Measurements from ENCODE around the gene RPS26. TPM values are rescaled to one million over a fixed set of nuclear protein-coding genes. Genes with fewer than 3 reads are reported as not detected.
A peak's percentile ranks its signal among the peaks of the same experiment; 100 is the strongest.

RPS26 gene
- total and polyA plus RNA-seq, 2 of the 13 experiments (the other 11 are each of a cell fraction or from before 2014, with no cell fraction given): 150 to 421 TPM

- TF ChIP-seq ZNF460 (CRISPR knock-in tag; IDR thresholded peaks at IDR 0.05; ENCODE audit: borderline replicate concordance): no peak; the same call in 1 of the 2 replicates
- TF ChIP-seq ZNF335 (CRISPR knock-in tag; IDR thresholded peaks at IDR 0.05): no peak
- peak; percentile 93 for TF ChIP-seq SKI (IDR thresholded peaks at IDR 0.05; ENCODE audit: partially characterized antibody)
- no peak for TF ChIP-seq ZKSCAN5 (CRISPR knock-in tag; IDR thresholded peaks at IDR 0.05)
- peak; percentile 64 for TF ChIP-seq ATF7 (IDR thresholded peaks at IDR 0.05)
- TF ChIP-seq ATF7 (CRISPR knock-in tag; IDR thresholded peaks at IDR 0.05): peak; percentile 87; the same call in 1 of the 2 replicates
- no peak for TF ChIP-seq MTF1 (CRISPR knock-in tag; IDR thresholded peaks at IDR 0.05)
- TF ChIP-seq ZNF574 (CRISPR knock-in tag; IDR thresholded peaks at IDR 0.05): peak; percentile 68
- no peak for TF ChIP-seq ZBED4 (CRISPR knock-in tag; IDR thresholded peaks at IDR 0.05; ENCODE audit: borderline replicate concordance)
- TF ChIP-seq ZNF546 (CRISPR knock-in tag; conservative IDR thresholded peaks at IDR 0.05): peak; percentile 74
- no peak for TF ChIP-seq SETDB1 (CRISPR knock-in tag; IDR thresholded peaks at IDR 0.05; ENCODE audit: borderline replicate concordance)
- peak; percentile 60; the same call in 1 of the 2 replicates for TF ChIP-seq TFAP4 (IDR thresholded peaks at IDR 0.05; ENCODE audit: borderline replicate concordance, low read depth)
- no peak for TF ChIP-seq ISX (CRISPR knock-in tag; conservative IDR thresholded peaks at IDR 0.05)
- peak; percentile 65; the same call in 1 of the 2 replicates for TF ChIP-seq ZNF792 (CRISPR knock-in tag; IDR thresholded peaks at IDR 0.05)
- TF ChIP-seq MED8 (CRISPR knock-in tag; IDR thresholded peaks at IDR 0.05; ENCODE audit: insufficient replicate concordance): peak; percentile 67
- no peak for TF ChIP-seq ZNF800 (CRISPR knock-in tag; IDR thresholded peaks at IDR 0.05)
- no peak for TF ChIP-seq KLF15 (CRISPR knock-in tag; IDR thresholded peaks at IDR 0.05; ENCODE audit: borderline replicate concordance)
- TF ChIP-seq MEIS1 (CRISPR knock-in tag; IDR thresholded peaks at IDR 0.05; ENCODE audit: borderline replicate concordance): no peak
- TF ChIP-seq ATF7-NPFF (CRISPR knock-in tag; IDR thresholded peaks at IDR 0.05; ENCODE audit: low read depth): no peak
- no peak for TF ChIP-seq ZNF224 (CRISPR knock-in tag; IDR thresholded peaks at IDR 0.05)
- no peak for TF ChIP-seq SIN3B (IDR thresholded peaks at IDR 0.05; ENCODE audit: low read length)
- TF ChIP-seq AGO2 (optimal IDR thresholded peaks at IDR 0.05; ENCODE audit: low read depth, low read length): peak; percentile 74
These were observed 38.9 kb downstream of the RPS26 start (continued) for GRCh38 chr12:56080556-56081138.
